Neural progenitor cell (in vitro differentiated cells): ENCODE measurements around the gene IGFL4. TPM values are rescaled to one million over a fixed set of nuclear protein-coding genes. Genes with fewer than 3 reads are reported as not detected.

ENCODE experiments used
- DNase-seq: peaks from one replicate; pipeline ENCODE4 v3.0.0-alpha.2; 2016; ENCODE audit warnings: low spot score
- H2AFZ ChIP-seq: fragments of 200-600 bp; sonication (generic); replicated peaks from 2 replicates; pipeline ENCODE4 v1.6.1; 2016; ENCODE audit warnings: antibody characterized with exemption
- H3F3A ChIP-seq: fragments of 200-600 bp; sonication (generic); 2 replicates; pipeline ENCODE4 v1.6.1; 2016; ENCODE audit warnings: antibody characterized with exemption, low read depth
- H3K27ac ChIP-seq: fragments of 200-600 bp; sonication (generic); 2 replicates; pipeline ENCODE4 v1.5.1; 2016; ENCODE audit warnings: mild to moderate bottlenecking
- H3K27me3 ChIP-seq: fragments of 200-600 bp; sonication (generic); 2 replicates; pipeline ENCODE4 v1.6.1; 2016; ENCODE audit warnings: mild to moderate bottlenecking, moderate library complexity
- H3K36me3 ChIP-seq: fragments of 200-600 bp; sonication (generic); 2 replicates; pipeline ENCODE4 v1.5.1; 2016
- H3K4me1 ChIP-seq: fragments of 200-600 bp; sonication (generic); 2 replicates; pipeline ENCODE4 v1.6.1; 2016; ENCODE audit warnings: mixed run types
- H3K4me2 ChIP-seq: fragments of 200-600 bp; sonication (generic); 2 replicates; pipeline ENCODE4 v1.6.1; 2016
- H3K4me3 ChIP-seq: fragments of 200-600 bp; sonication (generic); 2 replicates; pipeline ENCODE4 v1.5.1; 2016
- H3K79me2 ChIP-seq: fragments of 200-600 bp; sonication (generic); 2 replicates; pipeline ENCODE4 v1.6.1; 2016; ENCODE audit warnings: low read depth
- H3K9ac ChIP-seq: fragments of 200-600 bp; sonication (generic); 2 replicates; pipeline ENCODE4 v1.6.1; 2016
- H3K9me3 ChIP-seq: fragments of 200-600 bp; sonication (generic); 2 replicates; pipeline ENCODE4 v1.5.1; 2016; ENCODE audit warnings: low read depth
- H4K20me1 ChIP-seq: fragments of 200-600 bp; sonication (generic); 2 replicates; pipeline ENCODE4 v1.6.1; 2016; ENCODE audit warnings: low read depth
- H3K27ac Mint-ChIP-seq: 3 replicates; pipeline ENCODE4 v1.8.0; 2021; ENCODE audit warnings: mixed read lengths
- H3K27me3 Mint-ChIP-seq: 2 replicates; pipeline ENCODE4 v1.8.0; 2022; ENCODE audit warnings: low read depth, mild to moderate bottlenecking, inconsistent platforms, moderate library complexity, mixed read lengths; ENCODE audit not compliant: insufficient read depth
- H3K36me3 Mint-ChIP-seq: 3 replicates; pipeline ENCODE4 v1.8.0; 2021; ENCODE audit warnings: mixed read lengths
- H3K4me1 Mint-ChIP-seq: 3 replicates; pipeline ENCODE4 v1.8.0; 2021; ENCODE audit warnings: mixed read lengths
- H3K4me3 Mint-ChIP-seq: 3 replicates; pipeline ENCODE4 v1.8.0; 2021; ENCODE audit warnings: mild to moderate bottlenecking, moderate library complexity, mixed read lengths
- H3K9me3 Mint-ChIP-seq: 3 replicates; pipeline ENCODE4 v1.8.0; 2020; ENCODE audit warnings: mixed read lengths
- CTCF ChIP-seq: fragments of 200-600 bp; sonication (generic); IDR thresholded peaks from 2 replicates; pipeline ENCODE4 v1.5.1; 2017; ENCODE audit warnings: antibody characterized with exemption, mild to moderate bottlenecking
- EZH2 ChIP-seq: fragments of 200-600 bp; sonication (generic); IDR thresholded peaks from 2 replicates; pipeline ENCODE4 v1.6.1; 2017; ENCODE audit warnings: antibody characterized with exemption, mild to moderate bottlenecking, moderate library complexity
- EZH2phosphoT487 ChIP-seq: fragments of 200-600 bp; sonication (generic); IDR thresholded peaks from 2 replicates; pipeline ENCODE4 v1.6.1; 2017; ENCODE audit warnings: antibody characterized with exemption
- total RNA-seq: library from RNA; depleted of rRNA; stranded (reverse); fragments of >200 nt; gene quantifications from 2 replicates; pipeline ENCODE4 v1.2.3, GENCODE V29; 2015; ENCODE audit warnings: low replicate concordance

The IGFL4 gene
- total RNA-seq, 1 donor from 2014 or later: 0.21 TPM

GRCh38 chr19:46065486-46066071 lies 24.8 kb upstream of the IGFL4 start:
- H3K27me3 Mint-ChIP-seq: peaks cover 7% of the 10 kb centered on the region
- Histone ChIP-seq H3K27ac (no peak overlapping the region), H3K4me3 (no peak overlapping the region), H4K20me1 (no peaks in the 10 kb centered on the region), H3K36me3 (no peaks in the 10 kb centered on the region), H3K9me3 (peaks cover 8% of the 10 kb centered on the region), H2AFZ (no peak overlapping the region), H3K9ac (no peak overlapping the region), H3K4me2 (no peak overlapping the region), H3K27me3 (peaks cover 5% of the 10 kb centered on the region), H3K4me1 (no peaks in the 10 kb centered on the region), H3K79me2 (no peaks in the 10 kb centered on the region), H3F3A (no peaks in the 10 kb centered on the region)
- peaks cover 7% of the 10 kb centered on the region for H3K4me1 Mint-ChIP-seq
- H3K36me3 Mint-ChIP-seq: no peaks in the 10 kb centered on the region
- H3K9me3 Mint-ChIP-seq: peaks cover 13% of the 10 kb centered on the region
- TF ChIP-seq CTCF: no peak
- TF ChIP-seq EZH2phosphoT487: no peak
- TF ChIP-seq EZH2: no peak
- no peak overlapping the region for H3K4me3 Mint-ChIP-seq
- DNase-seq: no peak
- H3K27ac Mint-ChIP-seq: no peak overlapping the region

GRCh38 chr19:46063201-46063600 lies 22.4 kb upstream of the IGFL4 start:
- Histone ChIP-seq H2AFZ (no peak overlapping the region), H3K36me3 (no peaks in the 10 kb centered on the region), H3K4me2 (no peak overlapping the region), H4K20me1 (no peaks in the 10 kb centered on the region), H3K4me3 (no peak overlapping the region), H3K79me2 (no peaks in the 10 kb centered on the region), H3K9me3 (peaks cover 15% of the 10 kb centered on the region), H3K9ac (no peak overlapping the region), H3F3A (no peaks in the 10 kb centered on the region), H3K27ac (no peak overlapping the region), H3K4me1 (no peaks in the 10 kb centered on the region), H3K27me3 (no peaks in the 10 kb centered on the region)
- peaks cover 4% of the 10 kb centered on the region for H3K27me3 Mint-ChIP-seq
- H3K9me3 Mint-ChIP-seq: peaks cover 24% of the 10 kb centered on the region
- H3K4me1 Mint-ChIP-seq: peaks cover 4% of the 10 kb centered on the region
- no peak for DNase-seq
- H3K4me3 Mint-ChIP-seq: no peak overlapping the region
- no peak overlapping the region for H3K27ac Mint-ChIP-seq
- TF ChIP-seq CTCF: no peak
- TF ChIP-seq EZH2: no peak
- no peak for TF ChIP-seq EZH2phosphoT487
- no peaks in the 10 kb centered on the region for H3K36me3 Mint-ChIP-seq

GRCh38 chr19:46060012-46060411 lies 19.2 kb upstream of the IGFL4 start:
- Mint-ChIP-seq H3K4me3 (no peak overlapping the region), H3K36me3 (no peaks in the 10 kb centered on the region), H3K9me3 (peaks cover 24% of the 10 kb centered on the region), H3K27ac (no peak overlapping the region), H3K4me1 (no peaks in the 10 kb centered on the region), H3K27me3 (no peaks in the 10 kb centered on the region)
- H3K4me2 ChIP-seq: no peak overlapping the region
- H3F3A ChIP-seq: no peaks in the 10 kb centered on the region
- DNase-seq: no peak
- H3K9ac ChIP-seq: no peak overlapping the region
- H3K79me2 ChIP-seq: no peaks in the 10 kb centered on the region
- H3K27ac ChIP-seq: no peak overlapping the region
- peaks cover 7% of the 10 kb centered on the region for H3K27me3 ChIP-seq
- no peaks in the 10 kb centered on the region for H4K20me1 ChIP-seq
- H2AFZ ChIP-seq: no peak overlapping the region
- H3K4me3 ChIP-seq: no peak overlapping the region
- no peaks in the 10 kb centered on the region for H3K36me3 ChIP-seq
- TF ChIP-seq EZH2: no peak
- TF ChIP-seq CTCF: no peak
- no peak for TF ChIP-seq EZH2phosphoT487
- no peaks in the 10 kb centered on the region for H3K4me1 ChIP-seq
- peaks cover 15% of the 10 kb centered on the region for H3K9me3 ChIP-seq
